Measurements from ENCODE around the gene BMX. TPM values are rescaled to one million over a fixed set of nuclear protein-coding genes. Genes with fewer than 3 reads are reported as not detected.

Gene BMX
- total RNA-seq, 6 experiments from 2014 or later: not detected

GRCh38 chrX:15600745-15601144, 100.1 kb downstream of the BMX start, which contains the start of gene ACE2:
Gene ACE2, minus strand, starts transcription at chrX:15600960. Its CDS starts 49 bp downstream, at chrX:15600911.
- TF ChIP-seq CTCF (IDR thresholded peaks at IDR 0.05): no peak
- H3K27ac Mint-ChIP-seq: no peak within 1 kb of the TSS
- DNase-seq: no peak
- H3K36me3 Mint-ChIP-seq (ENCODE audit: low read depth): no peaks in the 10 kb centered on the region
- H3K9me3 Mint-ChIP-seq: no peaks in the 10 kb centered on the region
- H3K27me3 Mint-ChIP-seq (ENCODE audit: insufficient read depth): no peaks in the 10 kb centered on the region
- H3K4me1 Mint-ChIP-seq (ENCODE audit: low read depth): no peaks in the 10 kb centered on the region
- no peak within 1 kb of the TSS for H3K4me3 Mint-ChIP-seq

GRCh38 chrX:15601932-15602331, 101.3 kb downstream of the BMX start:
- DNase-seq: no peak
- no peaks in the 10 kb centered on the region for H3K36me3 Mint-ChIP-seq (ENCODE audit: low read depth)
- H3K4me3 Mint-ChIP-seq: no peak overlapping the region
- no peaks in the 10 kb centered on the region for H3K27me3 Mint-ChIP-seq (ENCODE audit: insufficient read depth)
- TF ChIP-seq CTCF (IDR thresholded peaks at IDR 0.05): no peak
- H3K4me1 Mint-ChIP-seq (ENCODE audit: low read depth): no peaks in the 10 kb centered on the region
- H3K27ac Mint-ChIP-seq: no peak overlapping the region
- H3K9me3 Mint-ChIP-seq: no peaks in the 10 kb centered on the region

- no peaks in the 10 kb centered on the region for H3K4me1 Mint-ChIP-seq (ENCODE audit: low read depth)
- no peaks in the 10 kb centered on the region for H3K9me3 Mint-ChIP-seq
- no peaks in the 10 kb centered on the region for H3K36me3 Mint-ChIP-seq (ENCODE audit: low read depth)
- TF ChIP-seq CTCF (IDR thresholded peaks at IDR 0.05): no peak
- no peak for DNase-seq
- H3K27me3 Mint-ChIP-seq (ENCODE audit: insufficient read depth): no peaks in the 10 kb centered on the region
- H3K4me3 Mint-ChIP-seq: no peak overlapping the region
- no peak overlapping the region for H3K27ac Mint-ChIP-seq
These were observed 102.2 kb downstream of the BMX start for GRCh38 chrX:15602761-15603160.

- Mint-ChIP-seq H3K36me3 (ENCODE audit: low read depth) (no peaks in the 10 kb centered on the region), H3K9me3 (no peaks in the 10 kb centered on the region), H3K4me3 (no peak overlapping the region), H3K4me1 (ENCODE audit: low read depth) (no peaks in the 10 kb centered on the region), H3K27ac (no peak overlapping the region), H3K27me3 (ENCODE audit: insufficient read depth) (peaks cover 3% of the 10 kb centered on the region; the same call in 1 of the 2 replicates)
- no peak for DNase-seq
- no peak for TF ChIP-seq CTCF (IDR thresholded peaks at IDR 0.05)
These were observed 104.6 kb downstream of the BMX start for GRCh38 chrX:15605226-15605625.

Other genes starting within 250 kb of the BMX start
- under 1 TPM; 0.41 to 0.94 (median 0.58) TPM for gene ASB9, start 230.7 kb upstream of the BMX start, total RNA-seq (2021; fragmentation: NEBNext Ultra II Directional; extraction: Animal tissue kit (Norgen Biotek cat#: 25700))
- not detected for gene ASB11, start 185.2 kb upstream of the BMX start, total RNA-seq (2021; fragmentation: NEBNext Ultra II Directional; extraction: Animal tissue kit (Norgen Biotek cat#: 25700))
- 1 to 10 TPM; 4.8 to 6.8 (median 6.0) TPM for gene PIGA, start 165.3 kb upstream of the BMX start, total RNA-seq (2021; fragmentation: NEBNext Ultra II Directional; extraction: Animal tissue kit (Norgen Biotek cat#: 25700))
- not detected for gene VEGFD, start 116.4 kb upstream of the BMX start, total RNA-seq (2021; fragmentation: NEBNext Ultra II Directional; extraction: Animal tissue kit (Norgen Biotek cat#: 25700))
- 1 to 10 TPM; 4.3 to 8.8 (median 6.7) TPM for gene PIR, start 7.5 kb upstream of the BMX start, total RNA-seq (2021; fragmentation: NEBNext Ultra II Directional; extraction: Animal tissue kit (Norgen Biotek cat#: 25700))
- gene ACE2, start 100.2 kb downstream of the BMX start, total RNA-seq (2021; fragmentation: NEBNext Ultra II Directional; extraction: Animal tissue kit (Norgen Biotek cat#: 25700)): not detected
- under 1 TPM in 3 of 6 experiments, not detected in 3; 0.13 to 0.28 (median 0.17) TPM for gene CLTRN, start 164.0 kb downstream of the BMX start, total RNA-seq (2021; fragmentation: NEBNext Ultra II Directional; extraction: Animal tissue kit (Norgen Biotek cat#: 25700))
- gene CA5B, start 237.5 kb downstream of the BMX start, total RNA-seq (2021; fragmentation: NEBNext Ultra II Directional; extraction: Animal tissue kit (Norgen Biotek cat#: 25700)): 1 to 10 TPM; 5.1 to 9.1 (median 7.1) TPM